Chondrocyte (in vitro differentiated cells): Measurements from ENCODE around the gene ACSBG1. TPM values are rescaled to one million over a fixed set of nuclear protein-coding genes. Genes with fewer than 3 reads are reported as not detected.

Source experiments
- DNase-seq: peaks from one replicate; pipeline ENCODE4 v3.0.0; 2021; ENCODE audit warnings: mixed read lengths, low spot score
- H3K27ac Mint-ChIP-seq: one replicate; pipeline ENCODE4 v1.8.0; 2021; ENCODE audit warnings: mild to moderate bottlenecking, moderate library complexity, mixed read lengths; ENCODE audit not compliant: unreplicated experiment
- H3K27me3 Mint-ChIP-seq: 2 replicates; pipeline ENCODE4 v1.8.0; 2021; ENCODE audit warnings: low read depth, mixed read lengths
- H3K36me3 Mint-ChIP-seq: 2 replicates; pipeline ENCODE4 v1.8.0; 2021; ENCODE audit warnings: low read depth, mixed read lengths
- H3K4me1 Mint-ChIP-seq: 2 replicates; pipeline ENCODE4 v1.8.0; 2021; ENCODE audit warnings: low read depth, mild to moderate bottlenecking, mixed read lengths
- H3K4me3 Mint-ChIP-seq: one replicate; pipeline ENCODE4 v1.8.0; 2021; ENCODE audit warnings: mild to moderate bottlenecking, moderate library complexity, mixed read lengths; ENCODE audit not compliant: unreplicated experiment
- H3K9me3 Mint-ChIP-seq: 2 replicates; pipeline ENCODE4 v1.8.0; 2021; ENCODE audit warnings: low read depth, mixed read lengths
- CTCF ChIP-seq: fragments of 200-600 bp; sonication (generic); IDR thresholded peaks from 2 replicates; pipeline ENCODE4 v1.5.0; 2021; ENCODE audit warnings: antibody characterized with exemption, mild to moderate bottlenecking, moderate library complexity
- total RNA-seq: library from RNA; stranded (reverse); gene quantifications from 3 replicates; pipeline ENCODE4 v1.2.1, GENCODE V29; 2021

ACSBG1 gene
- total RNA-seq, 1 donor from 2014 or later: not detected

- no peaks in the 10 kb centered on the region for H3K36me3 Mint-ChIP-seq
- DNase-seq: peak; percentile 99
Observed at GRCh38 chr15:78149068-78149804, 85.1 kb downstream of the ACSBG1 start, which contains the start of gene IDH3A. IDH3A (plus strand) TSS chr15:78149362; CDS start chr15:78149404, 42 bp downstream.

GRCh38 chr15:78148392-78149067 is 85.8 kb downstream of the ACSBG1 start:
- peak overlapping the region; percentile 85 for H3K4me3 Mint-ChIP-seq
- no peak for DNase-seq
- no peak for TF ChIP-seq CTCF
- H3K27ac Mint-ChIP-seq: peak overlapping the region; percentile 87
- no peaks in the 10 kb centered on the region for H3K9me3 Mint-ChIP-seq
- no peaks in the 10 kb centered on the region for H3K36me3 Mint-ChIP-seq
- no peaks in the 10 kb centered on the region for H3K27me3 Mint-ChIP-seq
- peaks cover 25% of the 10 kb centered on the region for H3K4me1 Mint-ChIP-seq

More at GRCh38 chr15:78149068-78149804, 85.1 kb downstream of the ACSBG1 start, which contains the start of gene IDH3A:
- Mint-ChIP-seq H3K27me3 (no peaks in the 10 kb centered on the region), H3K27ac (peak within 1 kb of the TSS; percentile 87), H3K4me3 (peak within 1 kb of the TSS; percentile 85), H3K9me3 (no peaks in the 10 kb centered on the region), H3K4me1 (peaks cover 25% of the 10 kb centered on the region)
- TF ChIP-seq CTCF: no peak

GRCh38 chr15:78147566-78147965 is 86.8 kb downstream of the ACSBG1 start:
- no peaks in the 10 kb centered on the region for H3K36me3 Mint-ChIP-seq
- peaks cover 25% of the 10 kb centered on the region for H3K4me1 Mint-ChIP-seq
- no peaks in the 10 kb centered on the region for H3K9me3 Mint-ChIP-seq
- no peaks in the 10 kb centered on the region for H3K27me3 Mint-ChIP-seq
- TF ChIP-seq CTCF: no peak
- no peak for DNase-seq
- H3K4me3 Mint-ChIP-seq: peak overlapping the region; percentile 22
- peak overlapping the region; percentile 2 for H3K27ac Mint-ChIP-seq

DNA sequence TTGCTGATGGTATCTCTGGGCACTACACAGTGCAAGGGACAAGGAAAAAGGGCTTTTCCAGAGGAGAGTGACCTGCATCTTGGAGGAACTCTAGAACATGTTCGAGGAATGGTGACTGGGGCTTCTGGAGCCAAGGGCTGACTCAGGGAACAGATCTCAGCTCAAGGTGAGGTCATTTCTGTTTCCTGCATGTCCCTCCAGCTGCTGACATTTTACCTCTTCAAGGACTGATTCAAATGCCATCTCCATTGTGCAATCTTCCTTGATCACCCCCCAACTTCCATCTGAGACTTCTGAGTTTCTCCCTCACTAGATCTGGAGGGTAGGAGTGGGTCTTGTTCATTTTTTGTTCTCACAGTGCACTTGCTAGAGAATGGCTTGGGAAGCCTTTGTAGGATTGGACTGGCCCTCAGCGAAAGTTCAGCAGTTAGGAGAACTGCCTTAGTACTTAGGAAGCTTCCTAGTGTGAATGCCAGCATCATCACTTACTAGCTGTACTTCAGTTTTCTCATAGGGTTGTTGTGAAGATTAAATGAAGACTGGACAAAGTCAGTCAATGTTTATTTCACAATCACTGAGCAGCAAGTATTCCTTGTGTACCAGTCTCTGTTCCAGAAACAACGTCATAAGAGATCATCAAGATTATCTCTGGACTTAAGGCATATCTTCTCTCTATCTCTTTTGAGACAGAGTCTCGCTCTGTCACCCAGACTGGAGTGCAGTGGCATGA is 87.8 kb downstream of the ACSBG1 start:
- H3K9me3 Mint-ChIP-seq: no peaks in the 10 kb centered on the region
- DNase-seq: no peak
- H3K27me3 Mint-ChIP-seq: no peaks in the 10 kb centered on the region
- H3K36me3 Mint-ChIP-seq: no peaks in the 10 kb centered on the region
- H3K27ac Mint-ChIP-seq: no peak overlapping the region
- no peak overlapping the region for H3K4me3 Mint-ChIP-seq
- H3K4me1 Mint-ChIP-seq: peaks cover 25% of the 10 kb centered on the region
- no peak for TF ChIP-seq CTCF

DNA sequence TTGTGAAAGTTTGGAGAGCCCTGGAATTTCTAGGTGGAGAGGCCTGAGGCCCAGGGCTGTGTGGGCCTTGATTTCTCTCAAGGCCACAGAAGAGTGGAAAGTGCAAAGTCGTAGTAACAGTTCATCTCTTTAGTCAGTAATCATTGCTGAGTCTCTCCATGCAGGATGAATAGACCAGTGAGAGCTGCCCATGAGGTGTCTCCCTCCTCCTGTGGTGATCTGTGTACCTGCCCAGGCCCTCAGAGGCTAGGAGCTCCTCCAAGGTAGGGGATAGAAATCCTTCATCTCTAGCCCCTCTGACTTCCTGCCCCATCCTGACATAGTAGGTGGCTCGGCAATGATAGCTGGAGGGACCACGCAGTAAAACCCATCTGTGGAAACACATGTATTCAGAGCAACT is 92.0 kb downstream of the ACSBG1 start:
- Mint-ChIP-seq H3K36me3 (no peaks in the 10 kb centered on the region), H3K9me3 (no peaks in the 10 kb centered on the region), H3K27me3 (no peaks in the 10 kb centered on the region), H3K4me3 (no peak overlapping the region), H3K4me1 (peaks cover 1% of the 10 kb centered on the region), H3K27ac (no peak overlapping the region)
- DNase-seq: no peak
- TF ChIP-seq CTCF: no peak
